Peyer's patch (tissue), 4 donors: ENCODE results near the gene HELLS. TPM values are rescaled to one million over a fixed set of nuclear protein-coding genes. Genes with fewer than 3 reads are reported as not detected.
"Not testable (repeated sequence)": the region's sequence is repeated elsewhere in the genome, so short reads cannot be mapped to it uniquely, and the experiment has no call there.

Experiments used
- DNase-seq, 3 donors: peaks; one replicate each; pipeline ENCODE4 v3.0.0-alpha.2; 2017 to 2019
- H3K27ac ChIP-seq, 4 donors: fragments of 200-600 bp; sonication (generic); one replicate each; pipeline ENCODE4 v1.5.1; 2016 to 2019
- H3K27me3 ChIP-seq, 2 donors: fragments of 200-600 bp; sonication (generic); one replicate each; pipeline ENCODE4 v1.5.1; 2019
- H3K36me3 ChIP-seq, 3 donors: fragments of 200-600 bp; sonication (generic); one replicate each; pipeline ENCODE4 v1.5.1; 2016 to 2019
- H3K4me1 ChIP-seq, 4 donors: fragments of 200-600 bp; sonication (generic); one replicate each; pipeline ENCODE4 v1.5.1; 2016 to 2019
- H3K4me3 ChIP-seq, 4 donors: fragments of 200-600 bp; sonication (generic); 1 replicate in 3 of 4; 2 replicates in 1 of 4; pipeline ENCODE4 v1.5.1; 2016 to 2019; ENCODE audit warnings: mild to moderate bottlenecking in 1 of 4
- H3K9me3 ChIP-seq, 4 donors: fragments of 200-600 bp; sonication (generic); one replicate each; pipeline ENCODE4 v1.5.1; 2016 to 2019; ENCODE audit warnings: mild to moderate bottlenecking in 1 of 4
- POLR2A ChIP-seq, 2 donors: fragments of 450-650 bp; IDR thresholded peaks; one replicate each; pipeline ENCODE4 v1.5.1; 2017; ENCODE audit warnings: antibody characterized with exemption in 2 of 2, mild to moderate bottlenecking in 2 of 2, moderate library complexity in 2 of 2
- total RNA-seq, 4 donors: library from RNA; depleted of rRNA; stranded (reverse); fragments of >200 nt; gene quantifications; one replicate each; pipeline ENCODE4 v1.1.0, GENCODE V29; 2016
- TF ChIP-seq, protein P1 (sequence below), 6 experiments: fragments of 450-650 bp in 4 of 6; fragments of 200-600 bp in 2 of 6; sonication (generic) in 1 of 6; IDR thresholded peaks; one replicate each; pipeline ENCODE4 v1.5.1; 2017 to 2019; ENCODE audit warnings: antibody characterized with exemption in 6 of 6, mild to moderate bottlenecking in 3 of 6, moderate library complexity in 1 of 6

Gene HELLS
- total RNA-seq, 4 donors from 2014 or later, result 22.1 to 151 (median 34.0) TPM

GRCh38 chr10:94524146-94524545 lies 21.4 kb upstream of the HELLS start:
- H3K27ac ChIP-seq, result no peak overlapping the region
- H3K9me3 ChIP-seq, result no peaks in the 10 kb centered on the region
- peaks cover 0 to 22% (median 0%) of the 10 kb centered on the region in 3 donors for H3K36me3 ChIP-seq
- DNase-seq, result no peak
- no peak overlapping the region for H3K4me3 ChIP-seq
- H3K4me1 ChIP-seq, result no peaks in the 10 kb centered on the region
- no peaks in the 10 kb centered on the region for H3K27me3 ChIP-seq
- TF ChIP-seq, protein P1, sequence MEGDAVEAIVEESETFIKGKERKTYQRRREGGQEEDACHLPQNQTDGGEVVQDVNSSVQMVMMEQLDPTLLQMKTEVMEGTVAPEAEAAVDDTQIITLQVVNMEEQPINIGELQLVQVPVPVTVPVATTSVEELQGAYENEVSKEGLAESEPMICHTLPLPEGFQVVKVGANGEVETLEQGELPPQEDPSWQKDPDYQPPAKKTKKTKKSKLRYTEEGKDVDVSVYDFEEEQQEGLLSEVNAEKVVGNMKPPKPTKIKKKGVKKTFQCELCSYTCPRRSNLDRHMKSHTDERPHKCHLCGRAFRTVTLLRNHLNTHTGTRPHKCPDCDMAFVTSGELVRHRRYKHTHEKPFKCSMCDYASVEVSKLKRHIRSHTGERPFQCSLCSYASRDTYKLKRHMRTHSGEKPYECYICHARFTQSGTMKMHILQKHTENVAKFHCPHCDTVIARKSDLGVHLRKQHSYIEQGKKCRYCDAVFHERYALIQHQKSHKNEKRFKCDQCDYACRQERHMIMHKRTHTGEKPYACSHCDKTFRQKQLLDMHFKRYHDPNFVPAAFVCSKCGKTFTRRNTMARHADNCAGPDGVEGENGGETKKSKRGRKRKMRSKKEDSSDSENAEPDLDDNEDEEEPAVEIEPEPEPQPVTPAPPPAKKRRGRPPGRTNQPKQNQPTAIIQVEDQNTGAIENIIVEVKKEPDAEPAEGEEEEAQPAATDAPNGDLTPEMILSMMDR (IDR thresholded peaks at IDR 0.05), result no peak
- TF ChIP-seq POLR2A (IDR thresholded peaks at IDR 0.05), result no peak

DNA sequence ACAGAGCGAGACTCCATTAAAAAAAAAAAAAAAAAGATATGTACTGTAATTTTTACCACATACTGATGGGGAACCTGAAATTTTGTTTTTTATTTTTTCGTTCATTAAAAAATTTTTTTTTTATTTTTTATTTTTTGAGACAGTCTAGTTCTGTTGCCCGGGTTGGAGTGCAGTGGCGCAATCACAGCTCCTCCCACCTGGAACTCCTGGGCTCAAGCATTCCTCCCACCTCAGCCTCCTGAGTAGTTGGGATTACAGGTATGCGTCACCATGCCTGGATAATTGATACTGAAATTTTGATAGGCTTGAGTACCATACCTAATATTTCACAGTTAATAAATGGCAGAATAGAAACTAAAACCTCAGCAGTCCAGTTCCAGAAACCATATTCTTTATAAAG lies 20.9 kb upstream of the HELLS start:
- TF ChIP-seq POLR2A (IDR thresholded peaks at IDR 0.05), result no peak
- TF ChIP-seq, protein P1 (IDR thresholded peaks at IDR 0.05), result no peak
- H3K36me3 ChIP-seq, result peaks cover 0 to 22% (median 0%) of the 10 kb centered on the region in 3 donors

GRCh38 chr10:94531550-94531949 lies 14.0 kb upstream of the HELLS start:
- not testable (repeated sequence) for DNase-seq, H3K27ac ChIP-seq, H3K27me3 ChIP-seq, H3K9me3 ChIP-seq, H3K4me1 ChIP-seq, H3K4me3 ChIP-seq
- peaks cover 0 to 31% (median 0%) of the 10 kb centered on the region in 3 donors for H3K36me3 ChIP-seq

More for the DNA sequence above, 20.9 kb upstream of the HELLS start:
- H3K27ac ChIP-seq, result no peak overlapping the region
- H3K4me1 ChIP-seq, result no peaks in the 10 kb centered on the region
- no peak for DNase-seq
- no peak overlapping the region for H3K4me3 ChIP-seq
- H3K9me3 ChIP-seq, result no peaks in the 10 kb centered on the region
- no peaks in the 10 kb centered on the region for H3K27me3 ChIP-seq

GRCh38 chr10:94533027-94533426 lies 12.6 kb upstream of the HELLS start:
- TF ChIP-seq, protein P1 (IDR thresholded peaks at IDR 0.05), result no peak
- no peak for TF ChIP-seq POLR2A (IDR thresholded peaks at IDR 0.05)
- H3K36me3 ChIP-seq, result peaks cover 0 to 31% (median 0%) of the 10 kb centered on the region in 3 donors
- no peaks in the 10 kb centered on the region for H3K4me1 ChIP-seq
- H3K4me3 ChIP-seq, result no peak overlapping the region
- no peak for DNase-seq
- H3K9me3 ChIP-seq, result no peaks in the 10 kb centered on the region
- no peaks in the 10 kb centered on the region for H3K27me3 ChIP-seq
- no peak overlapping the region for H3K27ac ChIP-seq

- not testable (repeated sequence) for DNase-seq, H3K4me3 ChIP-seq, H3K9me3 ChIP-seq, H3K36me3 ChIP-seq, H3K27me3 ChIP-seq, H3K27ac ChIP-seq
- H3K4me1 ChIP-seq, result peaks cover 0 to 16% (median 3%) of the 10 kb centered on the region in 4 donors
Measured at GRCh38 chr10:94542282-94542681, 3.3 kb upstream of the HELLS start.

GRCh38 chr10:94546049-94546900 lies 687 bp downstream of the HELLS start:
- Histone ChIP-seq H3K4me3 (peak overlapping the region; percentile 58 to 83 (median 76)), H3K27ac (peak overlapping the region; percentile 45 to 65 (median 62)), H3K9me3 (no peaks in the 10 kb centered on the region), H3K36me3 (no peaks in the 10 kb centered on the region), H3K27me3 (no peaks in the 10 kb centered on the region), H3K4me1 (peaks cover 0 to 16% (median 3%) of the 10 kb centered on the region in 4 donors)
- DNase-seq, result no peak
- no peak for TF ChIP-seq POLR2A (IDR thresholded peaks at IDR 0.05)
- TF ChIP-seq, protein P1 (IDR thresholded peaks at IDR 0.05), result no peak
